Gastrocnemius medialis (tissue), 4 donors: ENCODE data around the gene AFAP1L1. TPM values are rescaled to one million over a fixed set of nuclear protein-coding genes. Genes with fewer than 3 reads are reported as not detected.

ENCODE experiments used
- ATAC-seq, 2 donors: fragments of 150-250 bp; one replicate each; pipeline ENCODE4 v1.9.1; 2016
- DNase-seq, 2 donors: peaks; one replicate each; pipeline ENCODE4 v3.0.0-alpha.2; 2019
- H3K27ac ChIP-seq, 4 donors: fragments of 200-600 bp; sonication (generic); 1 replicate in 1 of 4; 2 replicates in 3 of 4; pipeline ENCODE4 v1.5.1; 2016 to 2018; ENCODE audit warnings: mild to moderate bottlenecking in 2 of 4, moderate library complexity in 1 of 4
- H3K27me3 ChIP-seq, 3 donors: fragments of 200-600 bp; sonication (generic) in 2 of 3; 1 replicate in 1 of 3; 2 replicates in 2 of 3; pipeline versions ENCODE4 v1.5.1 to v1.6.0; 2016 to 2019; ENCODE audit warnings: mild to moderate bottlenecking in 1 of 3, moderate library complexity in 1 of 3
- H3K36me3 ChIP-seq, 2 donors: fragments of 200-600 bp; sonication (generic) in 1 of 2; one replicate each; pipeline ENCODE4 v1.5.1; 2017 to 2018
- H3K4me1 ChIP-seq, 2 donors: fragments of 200-600 bp; sonication (generic) in 1 of 2; one replicate each; pipeline ENCODE4 v1.5.1; 2016 to 2017; ENCODE audit warnings: mild to moderate bottlenecking in 2 of 2
- H3K4me3 ChIP-seq, 4 donors: fragments of 200-600 bp; sonication (generic) in 3 of 4; 1 replicate in 1 of 4; 2 replicates in 3 of 4; pipeline ENCODE4 v1.5.1; 2016 to 2019; ENCODE audit warnings: mild to moderate bottlenecking in 2 of 4
- H3K9me3 ChIP-seq, 3 donors: fragments of 200-600 bp; sonication (generic) in 2 of 3; 1 replicate in 1 of 3; 2 replicates in 2 of 3; pipeline ENCODE4 v1.5.1; 2016 to 2019
- CTCF ChIP-seq, 5 experiments: fragments of 450-650 bp in 3 of 5; fragments of 200-600 bp in 2 of 5; sonication (generic) in 2 of 5; IDR thresholded peaks in 4 of 5; conservative IDR thresholded peaks in 1 of 5; 1 replicate in 4 of 5; 2 replicates in 1 of 5; pipeline ENCODE4 v1.5.1; 2016 to 2019; ENCODE audit warnings: antibody characterized with exemption in 5 of 5, mild to moderate bottlenecking in 3 of 5, moderate library complexity in 3 of 5
- POLR2A ChIP-seq, 2 donors: fragments of 450-650 bp; IDR thresholded peaks; one replicate each; pipeline ENCODE4 v1.6.1; 2017; ENCODE audit warnings: antibody characterized with exemption in 2 of 2, mild to moderate bottlenecking in 2 of 2, moderate library complexity in 2 of 2
- in situ Hi-C, 4 donors: fragments of 200-750 bp; cut with MboI; loops; one replicate each; pipeline versions ENCODE4 v1.15.0 to v1.8.0; 2017; ENCODE audit warnings: low sequenced_read_pairs in 4 of 4
- intact Hi-C: fragments of 100-400 bp; cut with DNase I; formaldehyde crosslinking; loops from one replicate; pipeline ENCODE4 v1.15.1; 2023; ENCODE audit warnings: low total_unique reads
- total RNA-seq, 4 donors: library from RNA; depleted of rRNA; stranded (reverse); fragments of >200 nt; gene quantifications; one replicate each; pipeline versions ENCODE4 v1.1.0 to v1.2.3, GENCODE V29; 2016

AFAP1L1 gene
- total RNA-seq, 4 donors from 2014 or later = 28.6 to 39.9 (median 32.9) TPM

DNA sequence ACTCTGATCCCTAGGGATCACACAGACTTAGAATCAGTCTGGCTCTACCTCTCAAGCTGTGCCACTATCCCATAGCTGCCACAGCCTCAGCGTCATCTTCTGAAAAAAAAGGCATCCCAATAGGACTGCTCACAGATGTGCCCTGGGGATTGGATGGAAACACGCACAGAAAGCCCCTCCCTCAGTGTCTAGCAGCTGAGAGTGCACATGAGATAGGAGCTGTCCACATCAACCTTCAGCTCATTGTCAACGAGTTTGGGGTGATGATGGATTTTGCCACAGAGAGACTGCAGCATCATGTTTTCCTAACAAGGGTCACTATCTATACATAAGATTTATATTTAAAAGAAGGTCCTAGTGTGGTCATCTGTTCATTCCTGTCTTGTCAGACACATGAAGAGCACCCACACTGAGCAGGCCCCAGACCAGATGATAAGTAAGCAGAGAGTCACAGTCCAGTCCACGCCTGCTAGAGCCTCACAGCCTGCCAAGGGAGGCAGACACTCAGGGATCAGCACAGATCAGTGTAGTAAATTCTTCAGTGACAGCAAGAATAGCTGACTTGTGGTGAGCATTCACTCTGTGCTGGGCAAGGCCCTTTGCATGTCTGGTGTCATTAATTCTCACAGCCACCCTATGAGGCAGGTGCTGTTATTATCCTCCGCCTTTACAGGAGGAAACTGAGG, 25.8 kb downstream of the AFAP1L1 start:
- no peaks in the 10 kb centered on the region for H3K9me3 ChIP-seq
- H3K27ac ChIP-seq = peak overlapping the region; percentile 12 to 72 (median 64)
- H3K4me1 ChIP-seq = peaks cover 21 to 68% of the 10 kb centered on the region in 2 donors
- in situ Hi-C loops = no loop called here
- TF ChIP-seq CTCF (IDR thresholded peaks at IDR 0.05 in 4 of 5, conservative IDR thresholded peaks at IDR 0.05 in 1 of 5) (no peak), POLR2A (IDR thresholded peaks at IDR 0.05) (no peak)
- intact Hi-C loops = no loop called here
- H3K4me3 ChIP-seq = no peak overlapping the region
- peaks cover 0 to 8% of the 10 kb centered on the region in 2 donors for H3K36me3 ChIP-seq
- ATAC-seq (no peak), DNase-seq (no peak)
- H3K27me3 ChIP-seq = no peaks in the 10 kb centered on the region

DNA sequence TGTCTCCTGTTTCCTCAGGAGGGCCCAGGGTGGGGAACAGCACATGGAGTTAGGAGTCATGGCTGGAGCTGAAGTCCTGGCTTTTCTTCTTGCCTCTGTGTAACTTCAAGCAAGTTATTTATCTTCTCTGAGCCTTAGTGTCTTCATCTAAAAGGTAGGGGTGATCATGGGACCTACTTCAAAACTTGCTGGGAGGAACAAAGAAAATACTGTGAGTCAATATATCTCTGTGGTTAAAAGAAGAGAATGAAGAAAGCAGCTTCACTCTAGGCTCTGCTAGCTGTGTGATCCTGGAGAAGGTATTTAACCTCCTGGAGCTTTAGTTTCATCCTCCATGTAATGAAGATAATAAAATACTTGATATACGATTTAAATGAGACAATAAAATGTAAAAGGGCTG, 26.5 kb downstream of the AFAP1L1 start:
- no peak for DNase-seq
- Histone ChIP-seq H3K4me1 (peaks cover 21 to 68% of the 10 kb centered on the region in 2 donors), H3K4me3 (no peak overlapping the region), H3K36me3 (peaks cover 0 to 14% of the 10 kb centered on the region in 2 donors), H3K27ac (peak overlapping the region; percentile 15 to 72 (median 64)), H3K9me3 (no peaks in the 10 kb centered on the region), H3K27me3 (no peaks in the 10 kb centered on the region)
- no peak for TF ChIP-seq CTCF (IDR thresholded peaks at IDR 0.05 in 4 of 5, conservative IDR thresholded peaks at IDR 0.05 in 1 of 5)
- no peak for TF ChIP-seq POLR2A (IDR thresholded peaks at IDR 0.05)
- intact Hi-C loops = no loop called here
- in situ Hi-C loops = no loop called here
- no peak for ATAC-seq

GRCh38 chr5:149298842-149299404, 27.3 kb downstream of the AFAP1L1 start:
- DNase-seq = no peak
- Histone ChIP-seq H3K4me3 (no peak overlapping the region), H3K27me3 (no peaks in the 10 kb centered on the region), H3K9me3 (no peaks in the 10 kb centered on the region), H3K4me1 (peaks cover 21 to 66% of the 10 kb centered on the region in 2 donors), H3K36me3 (peaks cover 0 to 21% of the 10 kb centered on the region in 2 donors), H3K27ac (peak overlapping the region; percentile 15 to 72 (median 64))
- in situ Hi-C loops (no loop called here), intact Hi-C loops (no loop called here)
- ATAC-seq = peak; percentile 43 to 56
- TF ChIP-seq POLR2A (IDR thresholded peaks at IDR 0.05) (no peak), CTCF (IDR thresholded peaks at IDR 0.05 in 4 of 5, conservative IDR thresholded peaks at IDR 0.05 in 1 of 5) (no peak)

- Histone ChIP-seq H3K27me3 (no peaks in the 10 kb centered on the region), H3K4me3 (no peak overlapping the region), H3K9me3 (no peaks in the 10 kb centered on the region), H3K36me3 (peaks cover 0 to 24% of the 10 kb centered on the region in 2 donors), H3K4me1 (peaks cover 20 to 61% of the 10 kb centered on the region in 2 donors), H3K27ac (peak overlapping the region in 3 of 4 donors; percentile 59 to 69 (median 62))
- ATAC-seq (peak in 1 of 2 donors; percentile 24), DNase-seq (no peak)
- intact Hi-C loops = no loop called here
- TF ChIP-seq POLR2A (IDR thresholded peaks at IDR 0.05) (no peak), CTCF (IDR thresholded peaks at IDR 0.05 in 4 of 5, conservative IDR thresholded peaks at IDR 0.05 in 1 of 5) (no peak)
- in situ Hi-C loops = no loop called here
These were observed 27.9 kb downstream of the AFAP1L1 start for GRCh38 chr5:149299451-149300054.
